ENCODE results near the gene CALN1. TPM values are rescaled to one million over a fixed set of nuclear protein-coding genes. Genes with fewer than 3 reads are reported as not detected.

CALN1 gene
- total RNA-seq, 1 experiment from 2014 or later, result not detected

GRCh38 chr7:71769326-71769725 lies 642.8 kb downstream of the CALN1 start:
- no peak for DNase-seq
- Histone ChIP-seq H3K36me3 (ENCODE audit: control insufficient read depth, insufficient read depth, low read length) (no peaks in the 10 kb centered on the region), H3K4me1 (no peaks in the 10 kb centered on the region), H3K9me3 (peaks cover 3% of the 10 kb centered on the region; the same call in 1 of the 2 replicates), H3K4me3 (ENCODE audit: low read depth, low read length) (no peak overlapping the region), H3K27me3 (replicated peaks; ENCODE audit: control insufficient read depth, insufficient read depth, low read length) (no peaks in the 10 kb centered on the region)
- no TSS peak for BruUV-seq (replicated peaks)
- intact Hi-C loops (cut with micrococcal nuclease; ENCODE audit: unreplicated experiment), result loop anchor here (10.0 kb wide), 1 partner anchor 65 kb away; no protein-coding TSS in a partner anchor
- H3K27ac Mint-ChIP-seq (ENCODE audit: unreplicated experiment), result no peak overlapping the region
- no peaks in the 10 kb centered on the region for H3K4me1 Mint-ChIP-seq (ENCODE audit: low read depth, unreplicated experiment)
- peaks cover 15% of the 10 kb centered on the region for H3K9me3 Mint-ChIP-seq (ENCODE audit: unreplicated experiment)
- no peaks in the 10 kb centered on the region for H3K36me3 Mint-ChIP-seq (ENCODE audit: insufficient read depth, unreplicated experiment)
- no peak for TF ChIP-seq CTCF (IDR thresholded peaks at IDR 0.05; ENCODE audit: insufficient read depth in 1 of 2, low read depth in 1 of 2, low read length in 1 of 2, severe bottlenecking in 1 of 2, unreplicated experiment in 1 of 2)
- no peaks in the 10 kb centered on the region for H3K27me3 Mint-ChIP-seq (ENCODE audit: insufficient read depth, unreplicated experiment)
- ChIA-PET CTCF (no interaction called here), POLR2A (no interaction called here)
- no peak overlapping the region for H3K4me3 Mint-ChIP-seq (ENCODE audit: unreplicated experiment)

GRCh38 chr7:71768450-71768849 lies 643.7 kb downstream of the CALN1 start:
- H3K4me3 Mint-ChIP-seq (ENCODE audit: unreplicated experiment), result no peak overlapping the region
- H3K27me3 Mint-ChIP-seq (ENCODE audit: insufficient read depth, unreplicated experiment), result no peaks in the 10 kb centered on the region
- H3K27ac Mint-ChIP-seq (ENCODE audit: unreplicated experiment), result no peak overlapping the region
- intact Hi-C loops (cut with micrococcal nuclease; ENCODE audit: unreplicated experiment), result loop anchor here (10.0 kb wide), 1 partner anchor 64 kb away; no protein-coding TSS in a partner anchor
- H3K27me3 ChIP-seq (replicated peaks; ENCODE audit: control insufficient read depth, insufficient read depth, low read length), result no peaks in the 10 kb centered on the region
- no peak for DNase-seq
- H3K36me3 ChIP-seq (ENCODE audit: control insufficient read depth, insufficient read depth, low read length), result no peaks in the 10 kb centered on the region
- H3K9me3 ChIP-seq, result peaks cover 3% of the 10 kb centered on the region
- TF ChIP-seq CTCF (IDR thresholded peaks at IDR 0.05; ENCODE audit: insufficient read depth in 1 of 2, low read depth in 1 of 2, low read length in 1 of 2, severe bottlenecking in 1 of 2, unreplicated experiment in 1 of 2), result no peak
- CTCF ChIA-PET, result no interaction called here
- H3K36me3 Mint-ChIP-seq (ENCODE audit: insufficient read depth, unreplicated experiment), result no peaks in the 10 kb centered on the region
- POLR2A ChIA-PET, result no interaction called here
- no peaks in the 10 kb centered on the region for H3K4me1 ChIP-seq
- BruUV-seq (replicated peaks), result no TSS peak
- no peaks in the 10 kb centered on the region for H3K4me1 Mint-ChIP-seq (ENCODE audit: low read depth, unreplicated experiment)
- no peak overlapping the region for H3K4me3 ChIP-seq (ENCODE audit: low read depth, low read length)
- H3K9me3 Mint-ChIP-seq (ENCODE audit: unreplicated experiment), result peaks cover 13% of the 10 kb centered on the region

GRCh38 chr7:71766016-71766415 lies 646.1 kb downstream of the CALN1 start:
- H3K9me3 ChIP-seq, result peaks cover 9% of the 10 kb centered on the region
- H3K4me1 Mint-ChIP-seq (ENCODE audit: low read depth, unreplicated experiment), result no peaks in the 10 kb centered on the region
- H3K9me3 Mint-ChIP-seq (ENCODE audit: unreplicated experiment), result peaks cover 9% of the 10 kb centered on the region
- H3K27me3 Mint-ChIP-seq (ENCODE audit: insufficient read depth, unreplicated experiment), result no peaks in the 10 kb centered on the region
- no peak overlapping the region for H3K4me3 Mint-ChIP-seq (ENCODE audit: unreplicated experiment)
- no peak for TF ChIP-seq CTCF (IDR thresholded peaks at IDR 0.05; ENCODE audit: insufficient read depth in 1 of 2, low read depth in 1 of 2, low read length in 1 of 2, severe bottlenecking in 1 of 2, unreplicated experiment in 1 of 2)
- H3K36me3 ChIP-seq (ENCODE audit: control insufficient read depth, insufficient read depth, low read length), result no peaks in the 10 kb centered on the region
- no peaks in the 10 kb centered on the region for H3K4me1 ChIP-seq
- CTCF ChIA-PET, result no interaction called here
- no peak overlapping the region for H3K27ac Mint-ChIP-seq (ENCODE audit: unreplicated experiment)
- H3K36me3 Mint-ChIP-seq (ENCODE audit: insufficient read depth, unreplicated experiment), result no peaks in the 10 kb centered on the region
- DNase-seq, result no peak
- intact Hi-C loops (cut with micrococcal nuclease; ENCODE audit: unreplicated experiment), result loop anchor here (10.0 kb wide), 1 partner anchor 61 kb away; no protein-coding TSS in a partner anchor
- POLR2A ChIA-PET, result no interaction called here
- no TSS peak for BruUV-seq (replicated peaks)
- H3K4me3 ChIP-seq (ENCODE audit: low read depth, low read length), result no peak overlapping the region
- H3K27me3 ChIP-seq (replicated peaks; ENCODE audit: control insufficient read depth, insufficient read depth, low read length), result no peaks in the 10 kb centered on the region

Measured in Caco-2 (cell line).